GM13976 (cell line): ENCODE results near the gene SHTN1.

Source experiments
- DNase-seq: peaks from one replicate; pipeline ENCODE4 v3.0.0; 2012; ENCODE audit warnings: low spot score
- in situ Hi-C: fragments of 300-500 bp; cut with MboI; formaldehyde crosslinking; loops from one replicate; pipeline ENCODE4 v1.12.0; 2022; ENCODE audit warnings: low sequenced_read_pairs, mixed read lengths, inconsistent platforms; ENCODE audit not compliant: unreplicated experiment
- TF ChIP-seq, protein P1 (sequence below): IDR thresholded peaks from 2 replicates; pipeline ENCODE4 v1.5.1; 2012; ENCODE audit warnings: borderline replicate concordance, mild to moderate bottlenecking; ENCODE audit not compliant: insufficient read depth; ENCODE audit errors: extremely low read depth, missing control alignments, control extremely low read depth

SHTN1 gene

DNA sequence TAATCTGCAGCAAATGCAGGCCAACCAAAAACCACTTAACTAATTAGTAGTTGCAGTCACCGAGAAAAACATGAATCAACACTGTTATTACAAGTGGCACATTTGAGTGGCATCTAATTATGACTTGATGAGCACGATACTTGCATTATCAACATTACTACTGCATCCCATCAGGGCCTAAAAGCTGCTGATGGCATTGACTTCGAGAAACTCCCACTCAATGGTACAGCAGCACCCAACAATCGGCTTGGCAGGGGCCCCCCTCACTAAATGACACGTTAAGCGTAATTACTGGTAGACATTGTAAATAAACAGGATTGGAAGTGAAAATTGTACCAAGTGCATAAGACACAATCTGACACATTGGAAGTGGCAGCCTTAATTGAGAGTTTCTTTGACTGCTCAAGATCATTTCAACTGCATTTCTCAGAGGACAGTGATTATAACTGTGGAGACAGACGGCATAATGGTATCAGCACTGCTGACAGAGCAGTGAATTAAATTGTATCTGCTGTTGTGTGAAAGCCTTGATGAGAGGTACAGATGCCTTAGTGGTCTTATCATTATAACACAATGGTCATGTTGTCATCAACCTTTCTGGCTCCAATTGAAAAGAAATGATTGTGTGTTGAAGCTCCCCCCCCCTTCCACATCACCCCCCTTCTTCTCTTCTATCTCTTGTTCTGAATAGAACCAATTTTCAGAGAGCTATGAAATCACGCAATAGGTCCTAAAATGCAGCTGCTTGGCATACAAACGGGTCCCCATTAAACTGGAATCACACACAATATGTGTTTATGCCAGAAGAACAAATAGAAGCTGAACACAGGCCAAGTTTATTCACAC is 43.4 kb downstream of the SHTN1 start:
- DNase-seq = no peak
- in situ Hi-C loops = no loop called here
- TF ChIP-seq, protein P1, sequence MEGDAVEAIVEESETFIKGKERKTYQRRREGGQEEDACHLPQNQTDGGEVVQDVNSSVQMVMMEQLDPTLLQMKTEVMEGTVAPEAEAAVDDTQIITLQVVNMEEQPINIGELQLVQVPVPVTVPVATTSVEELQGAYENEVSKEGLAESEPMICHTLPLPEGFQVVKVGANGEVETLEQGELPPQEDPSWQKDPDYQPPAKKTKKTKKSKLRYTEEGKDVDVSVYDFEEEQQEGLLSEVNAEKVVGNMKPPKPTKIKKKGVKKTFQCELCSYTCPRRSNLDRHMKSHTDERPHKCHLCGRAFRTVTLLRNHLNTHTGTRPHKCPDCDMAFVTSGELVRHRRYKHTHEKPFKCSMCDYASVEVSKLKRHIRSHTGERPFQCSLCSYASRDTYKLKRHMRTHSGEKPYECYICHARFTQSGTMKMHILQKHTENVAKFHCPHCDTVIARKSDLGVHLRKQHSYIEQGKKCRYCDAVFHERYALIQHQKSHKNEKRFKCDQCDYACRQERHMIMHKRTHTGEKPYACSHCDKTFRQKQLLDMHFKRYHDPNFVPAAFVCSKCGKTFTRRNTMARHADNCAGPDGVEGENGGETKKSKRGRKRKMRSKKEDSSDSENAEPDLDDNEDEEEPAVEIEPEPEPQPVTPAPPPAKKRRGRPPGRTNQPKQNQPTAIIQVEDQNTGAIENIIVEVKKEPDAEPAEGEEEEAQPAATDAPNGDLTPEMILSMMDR = no peak

DNA sequence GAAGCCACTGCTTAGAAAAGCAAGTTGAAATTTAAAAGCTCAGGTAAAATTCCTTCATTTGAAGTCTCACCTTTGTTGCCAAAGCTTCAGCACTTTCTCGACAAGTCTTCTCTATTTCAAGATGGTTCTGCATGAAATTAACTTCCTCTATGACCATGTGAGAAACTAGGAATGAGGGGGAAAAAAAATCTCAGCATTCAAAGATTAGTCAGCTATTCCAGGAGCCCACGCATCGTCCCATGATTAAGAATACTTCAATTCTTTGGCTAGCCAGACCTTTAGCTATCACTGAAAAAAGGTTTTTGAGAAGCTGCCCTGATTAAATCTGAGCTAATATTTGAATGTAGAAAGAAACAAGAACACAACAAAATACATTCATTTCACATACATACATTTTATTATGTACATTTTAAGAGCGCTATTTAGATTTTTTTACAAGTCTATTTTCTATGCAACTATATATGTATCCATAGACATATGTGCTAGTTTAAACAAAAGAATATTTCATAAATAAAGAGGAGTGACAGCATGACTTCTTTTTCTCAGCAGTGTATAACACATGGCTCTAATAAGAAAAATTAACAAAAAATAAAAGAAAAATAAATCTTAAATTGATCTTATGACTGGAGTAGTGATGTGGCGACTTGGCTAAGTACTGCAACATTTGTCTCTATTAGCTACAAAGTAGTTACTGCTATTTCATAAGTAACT is 44.8 kb downstream of the SHTN1 start:
- DNase-seq = no peak
- TF ChIP-seq, protein P1 = no peak
- in situ Hi-C loops = no loop called here

DNA sequence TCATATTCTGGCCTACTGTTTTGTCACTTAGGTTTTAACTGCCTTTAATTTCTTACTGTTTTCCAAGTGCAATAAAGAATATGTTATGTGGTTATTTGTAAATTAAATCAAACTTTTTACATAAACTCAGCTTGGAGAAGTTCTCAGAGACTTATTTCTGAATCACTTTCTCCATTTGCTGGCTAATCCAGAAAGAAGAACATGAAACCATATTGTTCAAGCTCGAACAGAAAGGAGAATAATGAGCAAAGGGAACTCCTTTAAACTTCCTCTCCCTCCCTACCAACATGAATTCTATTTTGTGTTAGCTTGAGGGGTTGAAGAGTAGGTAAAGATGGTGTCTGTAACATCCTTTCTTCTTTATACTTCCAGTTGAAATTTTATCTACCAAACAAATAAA is 52.3 kb downstream of the SHTN1 start:
- in situ Hi-C loops = no loop called here
- TF ChIP-seq, protein P1 = no peak
- no peak for DNase-seq

DNA sequence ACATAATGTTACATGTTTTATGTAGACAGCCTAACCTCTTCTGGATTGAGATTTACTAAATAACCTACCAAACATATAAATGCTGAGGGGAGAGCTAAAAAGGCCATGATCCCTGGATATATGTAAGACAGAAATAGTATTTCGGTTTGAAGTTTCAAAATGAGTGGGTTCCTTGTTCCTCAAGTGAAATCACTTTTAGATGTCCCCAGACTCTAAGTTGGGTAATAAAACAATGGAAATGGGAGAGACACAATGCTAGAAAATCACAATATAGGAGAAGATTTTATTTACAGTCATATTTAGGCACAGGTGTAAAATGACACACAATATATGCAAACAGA is 56.5 kb downstream of the SHTN1 start:
- TF ChIP-seq, protein P1 = no peak
- in situ Hi-C loops = no loop called here
- DNase-seq = no peak

DNA sequence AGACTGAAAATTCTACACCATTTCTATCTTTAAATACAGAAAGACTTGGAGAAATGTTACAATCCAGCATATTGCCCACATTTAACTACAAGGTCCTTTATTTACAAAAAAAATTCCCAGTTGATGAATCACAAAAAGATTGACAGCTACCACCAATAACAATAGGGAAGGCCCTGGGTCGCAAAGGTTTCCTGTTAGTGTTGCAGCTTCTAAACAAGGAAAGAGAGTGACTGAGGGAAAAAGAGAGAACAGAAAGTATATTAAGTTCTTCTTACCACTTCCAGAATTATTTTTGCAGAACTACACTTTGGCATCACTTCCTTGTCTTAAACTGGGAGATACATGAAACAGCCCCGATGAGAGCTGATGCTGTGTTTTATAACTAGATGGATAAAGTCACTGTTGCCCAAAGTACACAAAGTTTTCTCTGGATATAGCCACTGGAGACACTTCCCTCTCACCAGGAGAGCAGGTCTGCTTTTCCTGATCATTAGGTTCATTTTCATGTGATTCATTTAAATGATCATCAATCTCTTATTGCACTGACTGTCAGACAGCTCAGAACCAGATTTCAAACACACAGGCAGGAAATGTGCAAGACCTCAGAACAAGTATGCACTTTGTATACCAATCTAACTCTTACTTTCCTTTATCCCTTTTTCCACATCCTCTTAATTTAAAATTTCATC is 57.0 kb downstream of the SHTN1 start:
- TF ChIP-seq, protein P1 = no peak
- DNase-seq = no peak
- in situ Hi-C loops = no loop called here

DNA sequence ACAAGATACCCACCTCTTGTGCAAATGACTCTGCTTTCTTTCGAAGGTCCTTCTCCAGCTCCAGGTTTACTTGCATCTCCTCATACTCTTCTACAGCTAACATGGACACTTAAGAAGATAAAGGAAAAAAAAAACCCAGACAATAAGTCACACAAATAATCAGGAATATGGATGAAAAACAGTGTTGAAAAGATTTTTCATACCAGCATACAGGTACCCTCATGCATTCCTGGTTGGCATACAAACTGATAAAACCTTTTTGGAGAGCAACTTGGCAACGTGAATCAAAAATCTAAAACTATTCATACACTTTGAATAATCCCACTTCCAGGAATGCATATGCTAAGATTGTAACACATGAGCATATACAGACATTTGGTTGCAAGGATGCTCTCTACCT is 60.1 kb downstream of the SHTN1 start:
- no peak for DNase-seq
- in situ Hi-C loops = no loop called here
- TF ChIP-seq, protein P1 = no peak
